SU-DHL-6 (cell line): ENCODE measurements around the gene ERG.

ENCODE experiments used
- H2AFZ ChIP-seq: fragments of 200-600 bp; sonication (generic); 2 replicates; pipeline ENCODE4 v1.6.1; 2014; ENCODE audit warnings: low read depth, mild to moderate bottlenecking, moderate library complexity, mixed read lengths, antibody characterized with exemption, low read length; ENCODE audit not compliant: severe bottlenecking
- H3F3A ChIP-seq: fragments of 200-600 bp; shearing (Covaris generic); 2 replicates; pipeline ENCODE4 v1.6.0; 2016; ENCODE audit warnings: antibody characterized with exemption, mild to moderate bottlenecking; ENCODE audit not compliant: insufficient read depth
- H3K27ac ChIP-seq: fragments of 200-600 bp; sonication (generic); 2 replicates; pipeline ENCODE4 v1.5.1; 2016; ENCODE audit warnings: low read depth, mild to moderate bottlenecking, low read length, moderate library complexity, mixed read lengths
- H3K27me3 ChIP-seq: fragments of 200-600 bp; sonication (generic), shearing (Covaris generic); 2 replicates; pipeline ENCODE4 v1.6.0; 2014; ENCODE audit warnings: mild to moderate bottlenecking, low read length
- H3K36me3 ChIP-seq: fragments of 200-600 bp; sonication (generic); 2 replicates; pipeline ENCODE4 v1.6.1; 2014; ENCODE audit warnings: mild to moderate bottlenecking, low read length, mixed read lengths
- H3K4me2 ChIP-seq: fragments of 300-600, 200-600 bp; shearing (Covaris generic), sonication (generic); 2 replicates; pipeline ENCODE4 v1.6.0; 2014; ENCODE audit warnings: low read length, low read depth, mild to moderate bottlenecking; ENCODE audit not compliant: poor library complexity, severe bottlenecking
- H3K4me3 ChIP-seq: fragments of 200-600 bp; sonication (generic); 2 replicates; pipeline ENCODE4 v1.5.1; 2014; ENCODE audit warnings: antibody characterized with exemption, low read length, mild to moderate bottlenecking, mixed read lengths; ENCODE audit not compliant: insufficient read depth, poor library complexity, severe bottlenecking
- H3K79me2 ChIP-seq: fragments of 200-600 bp; sonication (generic); 2 replicates; pipeline ENCODE4 v1.6.1; 2014; ENCODE audit warnings: mild to moderate bottlenecking, low read length, moderate library complexity; ENCODE audit not compliant: insufficient read depth
- H3K9ac ChIP-seq: fragments of 200-600 bp; sonication (generic); 2 replicates; pipeline ENCODE4 v1.7.0; 2014; ENCODE audit warnings: mild to moderate bottlenecking, low read length
- H3K9me2 ChIP-seq: fragments of 200-600 bp; sonication (generic); replicated peaks from 2 replicates; pipeline ENCODE4 v1.6.1; 2014; ENCODE audit warnings: low read length; ENCODE audit not compliant: insufficient read depth
- H3K9me3 ChIP-seq: fragments of 200-600 bp; sonication (generic); 2 replicates; pipeline ENCODE4 v1.6.1; 2014; ENCODE audit warnings: low read length, mixed read lengths; ENCODE audit not compliant: insufficient read depth
- H4K20me1 ChIP-seq: fragments of 200-600 bp; sonication (generic); 2 replicates; pipeline ENCODE4 v1.6.1; 2014; ENCODE audit warnings: low read depth, mild to moderate bottlenecking, antibody characterized with exemption, low read length, moderate library complexity, mixed read lengths
- CTCF ChIP-seq: fragments of 200-600 bp; sonication (generic); IDR thresholded peaks from one replicate; pipeline ENCODE4 v1.5.1; 2017; ENCODE audit warnings: antibody characterized with exemption, mild to moderate bottlenecking, low read length, moderate library complexity; ENCODE audit not compliant: insufficient read depth, poor library complexity, severe bottlenecking
- EZH2phosphoT487 ChIP-seq: fragments of 200-600 bp; sonication (generic), shearing (Covaris generic); conservative IDR thresholded peaks from 2 replicates; pipeline ENCODE4 v1.6.1; 2018; ENCODE audit warnings: mild to moderate bottlenecking, antibody characterized with exemption, low read length, moderate library complexity, mixed read lengths

The ERG gene

GRCh38 chr21:38430401-38430984 lies 67.8 kb downstream of the ERG start:
- TF ChIP-seq CTCF (no peak), EZH2phosphoT487 (no peak)
- no peaks in the 10 kb centered on the region for H3F3A ChIP-seq
- H4K20me1 ChIP-seq = no peaks in the 10 kb centered on the region
- H3K4me2 ChIP-seq = no peak overlapping the region
- no peaks in the 10 kb centered on the region for H3K79me2 ChIP-seq
- H3K9me3 ChIP-seq = no peaks in the 10 kb centered on the region
- no peak overlapping the region for H3K9ac ChIP-seq
- H2AFZ ChIP-seq = no peak overlapping the region
- H3K27me3 ChIP-seq = no peaks in the 10 kb centered on the region
- H3K36me3 ChIP-seq = no peaks in the 10 kb centered on the region
- no peak overlapping the region for H3K27ac ChIP-seq
- no peaks in the 10 kb centered on the region for H3K9me2 ChIP-seq
- no peak overlapping the region for H3K4me3 ChIP-seq

DNA sequence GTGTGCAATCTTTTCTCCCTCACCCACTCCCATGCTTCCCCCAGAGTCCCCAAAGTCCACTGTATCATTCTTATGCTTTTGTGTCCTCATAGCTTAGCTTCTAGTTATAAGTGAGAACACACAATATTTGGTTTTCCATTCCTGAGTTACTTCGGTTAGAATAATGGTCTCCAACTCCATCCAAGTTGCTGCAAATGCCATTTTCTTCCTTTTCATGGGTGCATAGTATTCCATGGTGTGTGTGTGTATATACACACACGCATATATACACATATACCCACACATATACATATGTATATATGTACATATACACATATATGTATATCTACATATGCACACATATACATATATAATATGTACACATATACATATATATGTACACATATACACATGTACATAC lies 69.3 kb downstream of the ERG start:
- no peak overlapping the region for H3K4me3 ChIP-seq
- no peak overlapping the region for H2AFZ ChIP-seq
- H3K4me2 ChIP-seq = no peak overlapping the region
- H3K36me3 ChIP-seq = no peaks in the 10 kb centered on the region
- H3K79me2 ChIP-seq = no peaks in the 10 kb centered on the region
- no peaks in the 10 kb centered on the region for H4K20me1 ChIP-seq
- no peak overlapping the region for H3K9ac ChIP-seq
- no peaks in the 10 kb centered on the region for H3K9me2 ChIP-seq
- no peak overlapping the region for H3K27ac ChIP-seq
- no peaks in the 10 kb centered on the region for H3K9me3 ChIP-seq
- no peaks in the 10 kb centered on the region for H3F3A ChIP-seq
- TF ChIP-seq EZH2phosphoT487 = no peak
- H3K27me3 ChIP-seq = no peaks in the 10 kb centered on the region

DNA sequence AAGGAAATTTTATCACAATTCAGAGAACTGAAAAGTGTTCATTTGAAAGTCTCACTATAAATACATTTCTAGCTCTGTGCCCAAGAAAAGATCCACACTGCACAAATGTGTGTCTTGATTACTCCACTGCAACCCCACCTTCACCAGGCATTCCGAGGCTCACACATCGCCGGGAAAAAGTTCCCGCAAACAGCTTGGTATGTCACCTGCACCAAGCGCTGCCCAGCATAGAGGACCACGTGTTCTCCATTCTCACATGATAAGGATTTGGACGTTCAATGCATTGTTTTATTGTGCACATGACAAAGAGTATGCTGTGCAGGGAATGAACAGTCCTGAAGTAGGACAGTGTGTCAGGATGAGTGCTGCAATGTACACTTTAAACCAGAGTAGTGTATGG lies 70.1 kb downstream of the ERG start:
- no peak overlapping the region for H3K27ac ChIP-seq
- H2AFZ ChIP-seq = no peak overlapping the region
- H3K9ac ChIP-seq = no peak overlapping the region
- H3K79me2 ChIP-seq = no peaks in the 10 kb centered on the region
- TF ChIP-seq CTCF (no peak), EZH2phosphoT487 (no peak)
- no peaks in the 10 kb centered on the region for H3F3A ChIP-seq
- H3K9me3 ChIP-seq = no peaks in the 10 kb centered on the region
- no peaks in the 10 kb centered on the region for H3K27me3 ChIP-seq
- H3K36me3 ChIP-seq = no peaks in the 10 kb centered on the region
- no peak overlapping the region for H3K4me3 ChIP-seq
- H3K4me2 ChIP-seq = no peak overlapping the region
- H4K20me1 ChIP-seq = no peaks in the 10 kb centered on the region
- no peaks in the 10 kb centered on the region for H3K9me2 ChIP-seq

- H2AFZ ChIP-seq = no peak overlapping the region
- H3F3A ChIP-seq = no peaks in the 10 kb centered on the region
- H3K4me2 ChIP-seq = no peak overlapping the region
- no peak overlapping the region for H3K9ac ChIP-seq
- H3K79me2 ChIP-seq = no peaks in the 10 kb centered on the region
- H3K4me3 ChIP-seq = no peak overlapping the region
- no peak overlapping the region for H3K27ac ChIP-seq
- no peaks in the 10 kb centered on the region for H3K9me2 ChIP-seq
- no peak for TF ChIP-seq CTCF
- TF ChIP-seq EZH2phosphoT487 = no peak
- H3K27me3 ChIP-seq = no peaks in the 10 kb centered on the region
- no peaks in the 10 kb centered on the region for H4K20me1 ChIP-seq
- H3K9me3 ChIP-seq = no peaks in the 10 kb centered on the region
- H3K36me3 ChIP-seq = no peaks in the 10 kb centered on the region
Observed at GRCh38 chr21:38424305-38425019, 73.8 kb downstream of the ERG start.
